ELF-1 (cell line): ENCODE measurements around the gene IWS1.
"Not testable (repeated sequence)": the region's sequence is repeated elsewhere in the genome, so short reads cannot be mapped to it uniquely, and the experiment has no call there.

Experiments
- DNase-seq: peaks from one replicate; pipeline ENCODE4 v3.0.0-alpha.2; 2016; ENCODE audit warnings: low read depth, low spot score

The IWS1 gene

GRCh38 chr2:127526132-127527000 is at the start of gene IWS1:
TSS of gene IWS1 (minus strand) at chr2:127526489. CDS start at chr2:127526208, 281 bp downstream.
- peak; percentile 97 for DNase-seq

DNA sequence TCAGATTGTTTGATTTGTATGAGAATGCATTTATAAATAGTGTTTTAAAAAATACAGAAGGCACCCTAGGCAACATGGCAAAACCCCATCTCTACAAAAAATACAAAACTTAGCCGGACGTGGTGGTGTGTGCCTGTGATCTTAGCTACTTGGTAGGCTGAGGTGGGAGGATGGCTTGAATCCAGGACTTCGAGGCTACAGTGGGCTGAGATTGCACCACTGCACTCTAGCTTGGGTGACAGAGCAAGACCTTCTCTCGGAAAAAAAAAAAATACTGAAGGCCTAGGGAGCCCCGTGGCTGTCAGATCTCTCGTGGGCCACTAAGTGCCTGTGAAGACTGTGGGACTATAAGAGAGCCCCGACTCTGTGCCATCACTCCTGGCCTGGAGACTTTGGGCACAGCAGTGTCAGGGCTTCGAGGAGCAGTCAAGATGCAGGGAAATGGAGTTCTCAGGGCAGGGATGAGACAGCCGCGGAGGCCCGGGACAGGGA is 49.7 kb upstream of the IWS1 start:
- no peak for DNase-seq

DNA sequence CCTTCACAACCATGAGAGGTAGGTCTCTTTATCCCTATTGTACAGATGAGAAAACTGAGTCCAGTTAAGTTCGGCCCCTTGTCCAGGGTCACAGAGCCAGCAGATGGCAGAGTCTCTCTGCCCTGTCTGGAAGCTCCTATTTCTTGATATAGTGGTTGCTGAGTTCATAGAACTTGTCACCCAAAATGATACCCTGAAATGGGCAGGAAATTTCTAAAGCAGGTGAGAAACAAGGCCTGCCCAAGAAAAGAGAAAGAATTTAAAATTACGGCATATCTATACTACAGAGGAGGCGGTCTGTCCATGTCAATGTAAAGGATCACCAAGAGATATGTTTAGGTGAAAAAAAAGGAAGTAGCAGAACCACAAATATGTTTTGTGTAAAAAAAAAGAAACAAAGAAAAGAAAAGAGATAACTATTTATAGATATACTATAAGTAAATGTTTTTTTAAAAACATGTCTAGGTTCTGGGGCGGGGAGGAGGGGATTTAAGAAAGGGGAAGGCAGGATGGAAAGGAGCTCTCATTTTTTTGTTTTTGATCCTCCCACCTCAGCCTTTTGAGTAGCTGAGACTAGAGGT is 49.0 kb upstream of the IWS1 start:
- DNase-seq: no peak

DNA sequence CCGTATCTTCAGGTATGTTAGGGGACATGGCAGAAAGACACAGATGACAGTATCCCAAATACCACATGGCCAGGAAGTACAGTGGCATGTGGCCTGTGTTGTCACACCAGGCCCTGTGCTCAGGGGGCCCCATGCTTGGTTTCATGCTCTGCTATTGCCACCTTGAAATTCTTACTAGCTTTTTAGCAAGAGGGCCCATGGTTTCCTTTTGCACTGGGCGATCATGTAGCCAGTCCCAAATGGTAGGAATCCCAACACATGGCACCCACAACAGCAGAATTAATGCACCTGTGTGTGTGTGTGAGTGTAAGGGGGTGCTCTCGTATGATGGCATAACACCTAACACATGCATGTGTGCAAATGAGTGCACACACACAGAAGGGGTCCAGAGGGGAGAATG is 48.4 kb upstream of the IWS1 start:
- DNase-seq: no peak

DNA sequence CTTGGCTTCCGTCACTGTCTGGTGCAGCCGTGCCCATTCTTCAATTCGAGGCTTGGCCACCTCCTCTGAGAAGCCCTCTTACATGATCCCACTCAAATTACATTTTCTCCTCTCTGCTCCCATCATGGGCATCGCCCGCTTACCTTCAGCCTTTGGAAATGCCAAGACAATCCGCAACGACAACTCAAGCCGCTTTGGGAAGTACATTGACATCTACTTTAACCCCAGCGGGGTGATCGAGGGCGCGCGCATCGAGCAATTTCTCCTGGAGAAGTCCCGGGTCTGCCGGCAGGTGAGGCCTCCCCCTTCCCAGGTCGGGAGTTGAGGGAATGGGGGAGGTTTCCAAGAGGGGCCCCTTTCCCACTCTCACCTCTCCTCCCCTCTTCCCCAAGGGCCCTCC is 47.5 kb upstream of the IWS1 start:
- no peak for DNase-seq

- no peak for DNase-seq
Observed at GRCh38 chr2:127573298-127573697, 47.0 kb upstream of the IWS1 start.

DNA sequence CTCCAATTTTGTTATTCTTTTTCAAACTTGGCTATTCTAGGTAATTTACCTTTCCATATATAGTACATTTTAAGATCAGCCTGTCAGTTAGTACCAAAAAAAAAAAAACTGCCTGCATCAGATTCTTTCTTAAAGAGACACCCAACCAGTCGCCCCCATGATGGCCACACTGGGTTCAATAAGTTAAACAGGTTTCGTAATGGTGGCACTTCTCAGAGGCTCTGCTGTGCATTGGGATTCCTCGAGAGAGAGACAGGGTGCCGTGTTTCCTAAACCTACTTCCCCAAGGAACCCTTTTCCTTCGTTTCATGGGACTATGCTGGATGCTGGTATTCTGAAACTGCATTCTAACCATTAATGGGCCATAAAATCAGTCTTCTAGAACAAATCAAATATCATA is 46.6 kb upstream of the IWS1 start:
- DNase-seq: no peak

- not testable (repeated sequence) for DNase-seq
Observed at GRCh38 chr2:127572352-127572751, 46.1 kb upstream of the IWS1 start.

- DNase-seq: no peak
Observed at GRCh38 chr2:127570282-127571250, 44.3 kb upstream of the IWS1 start.

DNA sequence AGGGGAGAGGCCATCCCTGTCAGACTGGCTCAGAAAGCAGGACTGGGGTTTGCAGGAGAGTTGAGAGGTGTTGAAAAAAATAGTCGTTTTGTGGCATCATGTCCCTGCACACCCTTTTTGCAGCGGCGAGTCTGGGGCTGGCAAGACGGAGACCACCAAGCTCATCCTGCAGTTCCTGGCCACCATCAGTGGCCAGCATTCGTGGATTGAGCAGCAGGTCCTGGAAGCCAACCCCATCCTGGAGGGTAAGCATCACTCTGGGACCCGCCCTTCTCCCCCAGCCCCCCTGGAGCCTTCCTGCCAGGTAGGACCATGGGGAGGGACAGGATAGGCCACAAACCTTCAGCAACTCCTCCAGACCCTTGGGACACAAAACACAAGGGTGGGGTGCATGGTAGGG is 43.4 kb upstream of the IWS1 start:
- DNase-seq: no peak

GRCh38 chr2:127568128-127568527 is 41.8 kb upstream of the IWS1 start:
- DNase-seq: no peak

DNA sequence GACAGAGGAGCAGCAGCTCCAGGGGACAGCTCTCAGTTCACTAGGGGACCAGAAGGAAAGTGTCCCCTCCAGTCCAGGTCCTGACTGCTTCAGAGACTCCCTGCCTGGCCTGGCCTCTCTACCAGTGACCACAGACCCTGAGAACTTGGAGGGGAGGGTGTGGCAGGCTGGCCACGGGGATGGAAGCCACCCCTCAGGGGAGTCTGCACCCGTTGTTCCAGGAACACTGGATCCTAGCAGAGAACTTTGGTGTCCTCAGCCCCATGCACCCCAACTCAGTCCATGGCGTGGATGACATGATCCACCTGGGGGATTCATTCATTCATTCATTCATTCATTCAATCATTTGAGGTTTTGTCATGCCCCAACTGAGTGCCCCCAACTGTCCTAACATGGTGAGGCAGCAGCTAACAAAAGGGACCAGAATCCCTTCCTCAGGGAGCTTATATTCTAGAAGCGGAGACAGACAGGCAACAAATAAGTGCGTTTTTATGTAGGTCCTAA is 41.1 kb upstream of the IWS1 start:
- no peak for DNase-seq

- no peak for DNase-seq
Observed at GRCh38 chr2:127566576-127566975, 40.3 kb upstream of the IWS1 start.

GRCh38 chr2:127566139-127566417 is 39.8 kb upstream of the IWS1 start:
- DNase-seq: no peak

- no peak for DNase-seq
Observed at GRCh38 chr2:127565261-127566138, 39.2 kb upstream of the IWS1 start.

DNA sequence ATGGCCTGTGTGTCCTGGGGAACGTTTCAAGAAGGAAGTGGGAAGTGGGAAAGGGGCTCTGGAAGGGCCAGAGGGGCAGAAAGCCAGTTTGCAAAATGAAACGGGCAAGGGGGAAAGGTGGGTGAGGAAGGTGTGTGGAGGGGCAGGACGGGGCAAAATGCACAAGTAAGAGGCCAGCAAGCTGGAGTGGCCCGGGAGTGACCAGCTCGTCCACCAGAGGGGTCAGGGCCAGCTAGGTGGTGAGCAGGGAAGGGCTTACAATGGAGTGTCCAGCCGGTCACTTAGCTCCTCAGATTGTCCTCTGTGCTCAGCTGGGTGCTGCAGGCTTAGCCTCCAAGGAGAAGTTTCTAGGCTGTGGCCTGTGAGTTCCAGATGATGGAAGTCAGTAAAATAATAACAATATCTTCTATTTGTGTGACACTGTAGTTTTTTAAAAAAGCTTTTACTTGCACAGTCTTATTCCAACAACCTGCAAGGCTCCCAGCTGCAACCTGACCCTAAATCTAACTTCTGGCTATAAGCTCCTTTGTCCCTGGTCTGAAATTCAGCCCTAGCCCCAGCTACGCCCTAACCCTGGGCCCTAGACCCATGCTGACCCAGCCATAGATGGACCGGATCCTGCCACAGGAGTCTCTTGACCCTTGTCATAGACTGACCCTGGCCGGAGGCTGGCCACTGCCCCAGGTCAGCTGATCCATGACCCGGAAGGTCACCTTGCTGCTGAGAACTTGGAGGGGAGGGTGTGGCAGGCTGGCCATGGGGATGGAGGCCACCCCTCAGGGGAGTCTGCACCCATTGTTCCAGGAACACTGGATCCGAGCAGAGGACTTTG is 38.4 kb upstream of the IWS1 start:
- DNase-seq: no peak

- no peak for DNase-seq
Observed at GRCh38 chr2:127563458-127564428, 37.5 kb upstream of the IWS1 start.

DNA sequence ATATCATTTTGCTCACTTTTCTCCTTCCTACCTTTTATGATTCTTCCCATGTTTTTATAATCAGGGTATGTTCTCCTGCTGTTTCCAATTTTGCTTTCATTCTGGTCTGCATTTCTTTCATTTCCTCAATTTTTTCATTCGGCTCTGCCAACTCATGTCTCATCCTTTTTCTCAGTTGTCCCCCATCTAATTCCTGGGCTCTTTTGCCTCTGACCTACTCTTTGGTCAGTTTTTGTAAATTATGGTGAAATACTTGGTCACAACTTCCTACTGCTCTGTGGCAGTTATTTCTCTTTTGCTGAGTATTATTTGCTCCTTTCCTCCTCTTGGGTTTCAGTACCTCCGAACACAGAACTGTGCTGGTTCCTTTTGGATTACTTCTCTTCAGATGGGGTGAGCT is 36.6 kb upstream of the IWS1 start:
- no peak for DNase-seq

GRCh38 chr2:127561371-127561770 is 35.1 kb upstream of the IWS1 start:
- DNase-seq: no peak
